NCI-H2227 (cell line): Measurements from ENCODE around the gene MYNN.

Experiments
- DNase-seq: peaks from one replicate; lab custom pipeline; 2025; ENCODE audit not compliant: unreplicated experiment; lab: John Stamatoyannopoulos, UW

Gene MYNN

DNA sequence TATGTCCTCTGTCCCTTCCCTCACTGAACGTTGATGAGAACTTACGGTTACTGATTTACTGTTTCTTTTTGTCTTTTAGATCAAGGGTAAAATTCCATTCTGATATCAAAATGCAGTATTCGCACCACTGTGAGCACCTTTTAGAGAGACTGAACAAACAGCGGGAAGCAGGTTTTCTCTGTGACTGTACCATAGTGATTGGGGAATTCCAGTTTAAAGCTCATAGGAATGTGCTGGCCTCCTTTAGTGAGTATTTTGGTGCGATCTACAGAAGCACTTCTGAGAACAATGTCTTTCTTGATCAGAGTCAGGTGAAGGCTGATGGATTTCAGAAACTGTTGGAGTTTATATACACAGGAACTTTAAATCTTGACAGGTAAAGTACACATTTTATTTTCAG lies 990 bp downstream of the MYNN start:
- no peak for DNase-seq

- DNase-seq, result no peak
Observed at GRCh38 chr3:169777822-169778221, 4.6 kb downstream of the MYNN start.

GRCh38 chr3:169780742-169781141 lies 7.5 kb downstream of the MYNN start:
- no peak for DNase-seq

DNA sequence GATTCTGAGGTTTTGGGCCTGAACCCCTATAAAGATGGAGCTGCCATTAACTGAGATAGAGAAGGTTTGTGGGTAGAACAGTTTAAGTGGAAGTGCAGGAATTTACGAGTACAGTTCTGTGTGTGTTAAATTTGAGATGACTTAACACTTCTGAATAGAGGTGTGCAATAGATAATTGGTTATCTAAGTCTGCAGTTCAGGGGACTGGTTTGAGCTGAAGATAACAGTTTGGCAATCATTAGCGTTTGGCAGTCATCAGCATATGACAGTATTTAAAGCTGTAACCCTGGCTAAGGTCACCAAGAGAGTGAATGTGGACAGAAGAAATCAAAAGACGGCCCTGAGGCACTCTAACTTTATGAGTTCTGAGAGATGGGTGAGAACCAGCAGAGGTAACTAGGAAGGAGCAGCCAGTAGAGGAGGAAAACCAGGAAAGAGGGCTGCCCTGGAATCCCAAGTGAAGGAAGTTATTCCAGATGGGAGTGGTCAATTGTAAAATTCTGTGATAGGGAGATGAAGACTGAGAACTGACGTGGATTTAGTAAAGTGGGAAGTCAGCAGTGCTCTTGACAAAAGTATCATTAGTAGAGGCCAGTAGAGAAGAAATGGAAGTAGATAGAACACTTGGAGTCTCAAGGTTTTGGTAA lies 8.1 kb downstream of the MYNN start:
- DNase-seq, result no peak

DNA sequence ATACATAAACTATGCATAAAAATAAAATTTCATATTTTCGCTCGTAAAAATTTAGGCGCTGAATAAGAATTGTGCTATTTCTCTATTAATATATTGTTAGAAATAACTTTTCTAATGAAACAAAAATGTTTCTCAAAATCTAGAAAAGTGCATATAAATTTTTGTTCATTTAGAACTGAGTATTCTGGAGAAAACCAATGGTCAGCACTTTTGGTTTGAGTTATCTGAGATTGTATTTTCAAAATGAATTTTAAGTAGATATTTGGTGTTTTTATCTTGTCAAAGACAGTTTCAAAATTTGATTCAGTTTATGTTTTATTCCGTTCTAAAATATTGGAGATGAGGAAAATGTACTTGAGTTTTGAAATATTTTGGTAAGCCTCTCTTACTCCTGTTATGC lies 13.9 kb downstream of the MYNN start:
- DNase-seq, result no peak

DNA sequence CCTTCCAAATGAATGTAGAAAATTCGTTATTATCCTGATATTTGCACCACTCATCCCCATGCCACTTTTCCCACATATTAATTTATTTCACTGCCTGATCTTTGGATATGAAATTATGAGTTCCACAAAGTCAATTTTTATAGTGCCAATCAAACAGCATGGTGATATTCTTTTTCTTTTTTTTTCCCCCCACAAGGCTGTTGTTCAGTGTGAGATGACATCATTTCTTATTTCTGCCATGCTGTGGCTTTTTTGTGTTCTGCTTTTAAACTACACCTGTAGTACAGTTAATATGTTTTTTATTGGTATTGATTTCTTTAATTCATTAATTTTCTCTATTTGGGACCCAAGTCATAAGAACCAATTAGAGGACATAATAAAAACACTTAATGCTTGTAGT lies 14.6 kb downstream of the MYNN start:
- no peak for DNase-seq

DNA sequence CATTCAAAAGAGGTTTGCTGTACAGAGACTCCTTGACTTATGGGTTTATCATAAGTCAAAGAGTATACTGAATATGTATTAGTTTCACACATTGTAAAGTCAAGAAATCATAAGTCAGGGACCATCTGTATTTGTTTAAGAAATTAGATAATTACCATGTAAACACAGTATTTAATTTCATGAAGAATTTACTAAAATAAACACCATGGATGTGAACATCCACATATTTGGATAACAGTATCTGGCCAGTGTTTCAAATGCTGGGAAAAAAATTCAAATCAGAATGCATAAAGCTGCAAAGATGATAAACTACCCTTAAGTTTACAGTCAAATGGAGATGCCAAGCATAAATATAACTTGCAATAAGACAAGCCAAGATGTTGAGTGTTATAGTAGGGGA lies 17.0 kb downstream of the MYNN start:
- no peak for DNase-seq

- no peak for DNase-seq
Observed at GRCh38 chr3:169790687-169791429, 17.7 kb downstream of the MYNN start.

DNA sequence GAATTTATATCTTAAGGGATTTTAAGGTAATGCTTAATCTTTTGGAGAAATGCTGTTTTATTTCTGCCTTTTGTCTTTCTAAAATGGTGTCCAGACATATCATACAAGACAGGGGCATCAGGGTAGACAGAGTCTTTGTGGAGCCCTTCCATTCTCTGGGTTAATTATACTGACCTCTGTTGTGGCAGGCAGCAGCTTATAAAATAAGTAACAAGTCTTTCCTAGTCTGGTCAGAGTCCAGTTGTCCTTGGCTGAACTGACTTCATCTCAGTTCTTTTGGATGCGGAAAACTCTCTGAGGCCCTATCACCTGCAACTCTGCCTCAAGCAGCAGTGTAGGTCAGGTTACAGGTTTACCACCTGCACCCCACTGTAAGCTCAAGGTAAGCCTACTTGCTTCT lies 19.2 kb downstream of the MYNN start:
- no peak for DNase-seq

GRCh38 chr3:169804681-169805080 lies 31.5 kb downstream of the MYNN start:
- DNase-seq, result no peak

- DNase-seq, result no peak
Observed at GRCh38 chr3:169809230-169809795, 36.1 kb downstream of the MYNN start.

GRCh38 chr3:169811631-169812331 lies 38.6 kb downstream of the MYNN start:
- peak; percentile 58 for DNase-seq

DNA sequence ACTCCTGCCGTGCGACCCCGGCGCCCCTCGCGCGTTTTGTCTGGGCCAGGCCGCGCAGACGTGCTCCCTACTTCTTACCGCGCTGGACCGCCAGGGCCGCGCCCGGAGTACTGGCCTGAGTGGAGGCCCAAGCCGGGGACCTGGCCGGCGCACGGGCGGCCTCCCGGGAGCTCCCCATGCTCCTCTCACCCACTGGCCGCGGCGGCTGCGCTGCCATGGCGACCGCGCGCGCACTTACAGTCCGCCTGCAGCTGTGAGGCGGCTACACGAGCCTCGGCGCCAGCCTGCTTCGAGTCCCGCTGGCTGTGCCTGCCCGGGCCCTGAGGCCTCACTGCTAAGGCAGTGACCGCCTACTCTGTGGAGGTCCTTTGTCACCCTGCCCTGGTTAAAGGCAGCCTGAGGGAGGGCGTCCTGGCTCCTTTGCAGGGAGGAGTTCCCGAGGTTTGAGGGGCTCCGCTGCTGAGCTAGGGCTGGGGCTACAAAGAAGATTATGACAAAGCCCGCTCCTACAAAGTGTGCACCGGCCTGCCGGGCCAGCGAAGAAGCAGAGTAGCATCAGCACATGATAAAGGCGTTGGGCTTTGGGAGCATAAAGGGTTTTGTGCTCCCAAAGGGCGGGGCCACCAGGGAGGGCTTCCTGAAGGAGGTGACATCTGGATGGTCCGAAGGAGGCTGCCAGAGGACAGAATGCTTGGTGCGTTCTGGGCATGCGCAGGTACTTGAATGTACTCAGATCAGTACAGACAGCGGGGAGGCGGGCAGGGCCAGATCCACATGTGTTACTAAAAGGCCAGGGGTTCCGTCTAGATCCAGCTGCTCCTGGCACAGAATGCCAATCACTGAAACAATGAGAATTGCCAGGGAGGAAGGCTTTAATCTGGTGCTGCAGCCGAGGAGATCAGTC lies 39.4 kb downstream of the MYNN start, which contains the start of the genes LRRC34 and LRRIQ4:
LRRC34 (minus strand) TSS at position 573 of the 904 bp plus-strand sequence; CDS start at position 217, 356 bp downstream.
LRRIQ4 (plus strand) TSS at position 539 of the 904 bp plus-strand sequence. CDS start 9,052 bp downstream, outside the sequence.
- DNase-seq, result peak; percentile 76

GRCh38 chr3:169813278-169813677 lies 40.1 kb downstream of the MYNN start:
- DNase-seq, result no peak

DNA sequence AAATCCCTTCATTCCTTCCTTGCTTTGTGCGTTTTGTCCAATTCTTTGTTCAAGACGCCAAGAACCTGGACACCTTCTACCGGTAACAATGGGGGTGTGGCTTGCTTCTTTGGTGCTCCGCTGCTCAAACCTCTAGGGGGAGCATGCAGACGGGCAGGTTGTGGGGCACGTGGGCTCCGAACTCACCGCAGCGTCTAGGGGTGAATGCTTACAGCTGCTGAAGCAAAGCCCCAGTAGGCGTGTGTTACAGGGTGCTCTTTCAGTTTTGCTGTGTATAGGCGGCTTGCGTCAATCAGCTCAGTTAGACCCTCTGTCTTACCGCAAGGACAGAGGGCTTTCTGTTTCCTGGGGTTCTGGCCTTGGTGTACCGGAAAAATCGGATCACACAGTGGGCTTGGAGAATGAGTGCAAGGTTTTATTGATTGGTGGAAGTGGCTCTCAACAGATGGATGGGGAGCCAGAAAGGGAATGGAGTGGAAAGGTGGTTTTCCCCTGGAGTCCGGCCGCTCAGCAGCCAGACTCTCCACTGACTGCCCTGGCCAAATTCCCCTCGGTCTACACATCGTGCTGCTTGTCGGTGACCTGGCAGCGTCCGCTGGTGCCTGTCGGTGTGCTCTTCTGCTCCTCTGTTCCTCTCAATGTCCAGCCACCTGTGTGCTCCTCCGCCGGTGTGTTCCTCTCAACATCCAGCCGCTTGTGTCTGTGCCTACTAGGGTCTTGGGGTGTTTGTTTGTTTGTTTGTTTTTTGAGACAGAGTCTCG lies 40.7 kb downstream of the MYNN start:
- no peak for DNase-seq

DNA sequence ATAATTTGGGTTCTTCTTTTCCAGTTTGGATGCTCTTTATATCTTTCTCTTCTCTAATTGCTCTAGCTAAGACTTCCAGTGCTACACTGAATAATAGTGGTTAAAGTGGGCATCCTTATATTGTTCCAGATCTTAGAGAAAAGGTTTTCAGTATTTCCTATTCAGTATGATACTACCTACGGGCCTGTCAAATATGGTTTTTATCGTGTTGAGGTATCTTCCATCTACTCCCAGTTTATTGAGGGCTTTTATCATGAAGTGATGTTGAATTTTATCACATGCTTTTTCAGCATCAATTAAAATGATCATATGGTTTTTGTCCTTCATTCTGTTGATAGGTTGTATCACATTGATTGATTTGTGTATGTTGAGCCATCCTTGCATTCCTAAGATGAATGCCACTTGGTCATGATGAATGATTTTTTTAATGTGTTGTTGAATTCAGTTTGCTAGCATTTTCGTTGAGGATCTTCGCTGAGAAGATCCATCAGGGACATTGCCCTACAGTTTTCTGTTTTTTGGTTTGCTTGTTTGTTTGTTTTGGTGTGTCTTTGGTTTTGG lies 42.5 kb downstream of the MYNN start:
- no peak for DNase-seq

DNA sequence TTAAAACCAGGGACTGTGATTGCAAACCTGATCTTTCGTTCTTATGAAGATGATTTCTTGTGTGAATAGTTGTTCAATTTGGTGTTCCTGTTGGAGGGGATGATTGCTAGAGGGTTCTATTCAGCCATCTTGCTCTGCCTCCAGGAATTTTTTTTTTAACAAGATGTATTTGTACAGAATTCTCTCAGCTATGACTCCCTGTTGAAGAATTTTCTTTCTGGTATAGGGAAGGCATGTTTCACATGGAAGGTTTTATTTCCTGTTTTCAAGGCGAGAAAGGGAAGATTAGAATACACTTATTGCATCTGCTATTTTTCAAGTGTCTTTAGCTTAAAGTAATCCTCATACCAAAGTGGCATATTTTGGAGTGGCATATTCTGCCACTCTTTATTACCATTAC lies 45.1 kb downstream of the MYNN start:
- DNase-seq, result no peak

DNA sequence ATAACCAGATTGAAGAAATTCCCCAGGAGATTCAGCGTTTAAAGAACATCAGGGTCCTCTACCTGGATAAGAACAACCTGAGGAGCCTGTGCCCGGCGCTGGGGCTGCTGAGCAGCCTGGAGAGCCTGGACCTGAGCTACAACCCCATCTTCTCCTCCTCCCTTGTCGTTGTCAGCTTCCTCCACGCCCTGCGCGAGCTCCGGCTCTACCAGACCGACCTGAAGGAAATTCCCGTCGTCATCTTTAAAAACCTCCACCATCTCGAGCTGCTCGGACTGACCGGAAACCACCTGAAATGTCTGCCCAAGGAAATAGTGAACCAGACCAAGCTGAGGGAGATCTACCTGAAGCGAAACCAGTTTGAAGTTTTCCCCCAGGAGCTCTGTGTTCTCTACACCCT lies 48.9 kb downstream of the MYNN start:
- DNase-seq, result no peak

DNA sequence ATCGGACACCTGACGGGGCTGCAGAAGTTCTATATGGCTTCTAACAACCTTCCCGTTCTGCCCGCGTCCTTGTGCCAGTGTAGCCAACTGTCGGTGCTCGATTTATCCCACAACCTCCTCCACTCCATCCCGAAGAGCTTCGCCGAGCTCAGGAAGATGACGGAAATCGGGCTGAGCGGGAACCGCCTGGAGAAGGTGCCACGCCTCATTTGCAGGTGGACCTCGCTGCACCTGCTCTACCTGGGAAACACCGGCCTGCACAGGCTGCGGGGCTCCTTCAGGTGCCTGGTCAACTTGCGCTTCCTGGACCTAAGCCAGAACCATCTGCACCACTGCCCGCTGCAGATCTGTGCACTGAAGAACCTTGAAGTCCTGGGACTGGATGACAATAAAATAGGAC lies 49.3 kb downstream of the MYNN start:
- no peak for DNase-seq

DNA sequence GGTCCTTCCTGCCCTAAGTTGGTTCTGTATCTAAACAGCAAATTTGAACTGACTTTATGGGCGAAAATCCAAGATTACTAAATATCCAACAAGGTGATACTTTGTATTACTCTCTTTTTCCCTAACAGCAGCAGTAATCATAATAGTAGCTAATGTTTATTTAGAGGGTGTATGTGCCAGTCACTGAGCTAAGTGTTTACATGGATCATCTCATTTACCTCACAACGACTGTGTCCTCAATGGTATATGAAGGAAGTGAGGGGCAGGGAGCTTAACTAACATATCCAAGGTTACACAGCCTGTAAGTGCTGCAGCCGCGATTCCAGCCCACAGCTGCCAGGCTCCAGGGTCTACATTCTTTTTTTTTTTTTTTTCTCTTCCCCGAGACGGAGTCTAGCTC lies 49.8 kb downstream of the MYNN start:
- no peak for DNase-seq
